DOHH2 (cell line): Measurements from ENCODE around the gene VTN.
A peak's percentile ranks its signal among the peaks of the same experiment; 100 is the strongest.

Experiments
- H3F3A ChIP-seq: fragments of 200-600 bp; sonication (generic), shearing (Covaris generic); 2 replicates; pipeline ENCODE4 v1.6.0; 2016; ENCODE audit warnings: antibody characterized with exemption, mild to moderate bottlenecking; ENCODE audit not compliant: control insufficient read depth, insufficient read depth
- H3K27ac ChIP-seq: fragments of 200-600 bp; sonication (generic); 2 replicates; pipeline ENCODE4 v1.5.1; 2014; ENCODE audit warnings: low read depth, mild to moderate bottlenecking, low read length, moderate library complexity
- H3K27me3 ChIP-seq: fragments of 200-600 bp; sonication (generic); 2 replicates; pipeline ENCODE4 v1.6.1; 2014; ENCODE audit warnings: mild to moderate bottlenecking, low read length, mixed read lengths; ENCODE audit not compliant: control insufficient read depth
- H3K36me3 ChIP-seq: fragments of 200-600 bp; sonication (generic); 2 replicates; pipeline ENCODE4 v1.6.1; 2014; ENCODE audit warnings: mild to moderate bottlenecking, low read length, moderate library complexity, mixed read lengths; ENCODE audit not compliant: control insufficient read depth
- H3K4me1 ChIP-seq: fragments of 200-600 bp; sonication (generic); 2 replicates; pipeline ENCODE4 v1.6.1; 2014; ENCODE audit warnings: mild to moderate bottlenecking, low read length, mixed read lengths; ENCODE audit not compliant: control insufficient read depth
- H3K4me2 ChIP-seq: fragments of 200-600 bp; sonication (generic); 2 replicates; pipeline ENCODE4 v1.6.0; 2014; ENCODE audit warnings: mild to moderate bottlenecking, low read length, moderate library complexity
- H3K4me3 ChIP-seq: fragments of 200-600 bp; sonication (generic); 2 replicates; pipeline ENCODE4 v1.5.1; 2014; ENCODE audit warnings: mild to moderate bottlenecking, low read length, mixed read lengths
- H3K79me2 ChIP-seq: fragments of 200-600 bp; sonication (generic); 2 replicates; pipeline ENCODE4 v1.6.1; 2014; ENCODE audit warnings: mild to moderate bottlenecking, low read length, mixed read lengths; ENCODE audit not compliant: control insufficient read depth
- H3K9me2 ChIP-seq: fragments of 200-600 bp; sonication (generic); replicated peaks from 2 replicates; pipeline ENCODE4 v1.6.1; 2014; ENCODE audit warnings: mild to moderate bottlenecking, low read length, mixed read lengths; ENCODE audit not compliant: control insufficient read depth
- H3K9me3 ChIP-seq: fragments of 200-600 bp; sonication (generic); 2 replicates; pipeline ENCODE4 v1.6.1; 2014; ENCODE audit warnings: antibody characterized with exemption, low read length, mixed read lengths; ENCODE audit not compliant: control insufficient read depth, insufficient read depth
- H4K20me1 ChIP-seq: fragments of 200-600 bp; sonication (generic); 2 replicates; pipeline ENCODE4 v1.6.0; 2014; ENCODE audit warnings: low read depth, mild to moderate bottlenecking, antibody characterized with exemption, low read length, moderate library complexity; ENCODE audit not compliant: control insufficient read depth, insufficient read depth
- CTCF ChIP-seq: fragments of 200-600 bp; sonication (generic); IDR thresholded peaks from one replicate; pipeline ENCODE4 v1.5.1; 2014; ENCODE audit warnings: antibody characterized with exemption, mild to moderate bottlenecking, low read depth, low read length; ENCODE audit not compliant: poor library complexity, severe bottlenecking
- EZH2phosphoT487 ChIP-seq: fragments of 200-600 bp; sonication (generic); IDR thresholded peaks from 2 replicates; pipeline ENCODE4 v1.6.1; 2017; ENCODE audit warnings: borderline replicate concordance, mild to moderate bottlenecking, antibody characterized with exemption, low read length, moderate library complexity, mixed read lengths

Gene VTN

GRCh38 chr17:28324267-28324745 lies 45.8 kb downstream of the VTN start:
- Histone ChIP-seq H3K9me2 (no peaks in the 10 kb centered on the region), H3K4me1 (peaks cover 49% of the 10 kb centered on the region)

GRCh38 chr17:28320215-28321061 lies 49.7 kb downstream of the VTN start:
- no peak for TF ChIP-seq EZH2phosphoT487
- TF ChIP-seq CTCF = no peak
- Histone ChIP-seq H3K9me2 (no peaks in the 10 kb centered on the region), H3K27me3 (no peaks in the 10 kb centered on the region), H3K79me2 (peaks cover 83% of the 10 kb centered on the region), H3F3A (0 out of 2 replicates have a peak, but pooled peaks cover 4% of the 10 kb centered on the region), H3K4me1 (peaks cover 62% of the 10 kb centered on the region), H3K9me3 (no peaks in the 10 kb centered on the region), H3K36me3 (peaks cover 59% of the 10 kb centered on the region), H3K27ac (peak overlapping the region; percentile 74), H4K20me1 (peaks cover 32% of the 10 kb centered on the region), H3K4me2 (peak overlapping the region; percentile 80), H3K4me3 (peak overlapping the region; percentile 82)

More at GRCh38 chr17:28324267-28324745, 45.8 kb downstream of the VTN start:
- Histone ChIP-seq H4K20me1 (peaks cover 37% of the 10 kb centered on the region), H3K27me3 (no peaks in the 10 kb centered on the region), H3F3A (peaks cover 20% of the 10 kb centered on the region), H3K9me3 (no peaks in the 10 kb centered on the region), H3K36me3 (peaks cover 92% of the 10 kb centered on the region), H3K4me3 (no peak overlapping the region), H3K79me2 (peaks cover 83% of the 10 kb centered on the region), H3K4me2 (peak overlapping the region; percentile 34; the same call in 1 of the 2 replicates), H3K27ac (no peak overlapping the region)
- TF ChIP-seq EZH2phosphoT487 (no peak), CTCF (no peak)

GRCh38 chr17:28319598-28319935 lies 50.5 kb downstream of the VTN start:
- Histone ChIP-seq H3K36me3 (peaks cover 50% of the 10 kb centered on the region), H3F3A (0 out of 2 replicates have a peak, but pooled peaks cover 4% of the 10 kb centered on the region), H3K4me1 (peaks cover 57% of the 10 kb centered on the region), H4K20me1 (peaks cover 31% of the 10 kb centered on the region), H3K79me2 (peaks cover 74% of the 10 kb centered on the region), H3K27ac (peak overlapping the region; percentile 74), H3K9me2 (no peaks in the 10 kb centered on the region), H3K27me3 (no peaks in the 10 kb centered on the region), H3K4me2 (peak overlapping the region; percentile 80), H3K9me3 (no peaks in the 10 kb centered on the region), H3K4me3 (peak overlapping the region; percentile 82)
- TF ChIP-seq EZH2phosphoT487 = no peak
- TF ChIP-seq CTCF = no peak
